ENCODE data around the gene ZNF524.

- TF ChIP-seq SUZ12 (IDR thresholded peaks at IDR 0.05) (no peak), BHLHE40 (IDR thresholded peaks at IDR 0.05; ENCODE audit: borderline replicate concordance) (no peak), PKNOX1 (IDR thresholded peaks at IDR 0.05) (no peak), SP1 (IDR thresholded peaks at IDR 0.05) (no peak), TARDBP (IDR thresholded peaks at IDR 0.05) (no peak)
Observed at GRCh38 chr19:55615543-55616394, 15.7 kb downstream of the ZNF524 start.

Data from HEK293T (cell line).